Activated T-helper 1 cell treated with anti-CD3 and anti-CD28 coated beads, Interleukin-12 subunit alpha, Interleukin-12 subunit beta, Interleukin-2, Interleukin-4 antibody, amounts not matched to agents 30 ng/mL and 10 ng/mL and 1 ng/mL, durations not matched to agents 14 hours and 24 hours and 36 hours (primary cell): ENCODE measurements around the gene B3GNT9. TPM values are rescaled to one million over a fixed set of nuclear protein-coding genes. Genes with fewer than 3 reads are reported as not detected.

ENCODE experiments used
- DNase-seq: peaks from one replicate; pipeline ENCODE4 v3.0.0; 2021; ENCODE audit warnings: low spot score
- H3K27ac Mint-ChIP-seq: one replicate; pipeline ENCODE4 v1.8.0; 2021; ENCODE audit warnings: mild to moderate bottlenecking, mixed read lengths
- H3K27me3 Mint-ChIP-seq: one replicate; pipeline ENCODE4 v1.8.0; 2022; ENCODE audit warnings: mild to moderate bottlenecking, moderate library complexity, mixed read lengths; ENCODE audit not compliant: insufficient read depth
- H3K36me3 Mint-ChIP-seq: one replicate; pipeline ENCODE4 v1.8.0; 2021; ENCODE audit warnings: low read depth, mixed read lengths
- H3K4me1 Mint-ChIP-seq: one replicate; pipeline ENCODE4 v1.8.0; 2021; ENCODE audit warnings: low read depth, mixed read lengths
- H3K4me3 Mint-ChIP-seq: one replicate; pipeline ENCODE4 v1.8.0; 2021; ENCODE audit warnings: mild to moderate bottlenecking, moderate library complexity, mixed read lengths
- H3K9me3 Mint-ChIP-seq: one replicate; pipeline ENCODE4 v1.8.0; 2021; ENCODE audit warnings: mixed read lengths
- intact Hi-C: fragments of 100-400 bp; cut with micrococcal nuclease; formaldehyde crosslinking; loops from one replicate; pipeline ENCODE4 v1.15.1; 2024
- total RNA-seq: library from RNA; stranded (reverse); gene quantifications from 2 replicates; pipeline ENCODE4 v1.2.3, GENCODE V29; 2022

B3GNT9 gene, protein sequence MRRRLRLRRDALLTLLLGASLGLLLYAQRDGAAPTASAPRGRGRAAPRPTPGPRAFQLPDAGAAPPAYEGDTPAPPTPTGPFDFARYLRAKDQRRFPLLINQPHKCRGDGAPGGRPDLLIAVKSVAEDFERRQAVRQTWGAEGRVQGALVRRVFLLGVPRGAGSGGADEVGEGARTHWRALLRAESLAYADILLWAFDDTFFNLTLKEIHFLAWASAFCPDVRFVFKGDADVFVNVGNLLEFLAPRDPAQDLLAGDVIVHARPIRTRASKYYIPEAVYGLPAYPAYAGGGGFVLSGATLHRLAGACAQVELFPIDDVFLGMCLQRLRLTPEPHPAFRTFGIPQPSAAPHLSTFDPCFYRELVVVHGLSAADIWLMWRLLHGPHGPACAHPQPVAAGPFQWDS
- 6.2 TPM in 2 replicates for total RNA-seq

DNA sequence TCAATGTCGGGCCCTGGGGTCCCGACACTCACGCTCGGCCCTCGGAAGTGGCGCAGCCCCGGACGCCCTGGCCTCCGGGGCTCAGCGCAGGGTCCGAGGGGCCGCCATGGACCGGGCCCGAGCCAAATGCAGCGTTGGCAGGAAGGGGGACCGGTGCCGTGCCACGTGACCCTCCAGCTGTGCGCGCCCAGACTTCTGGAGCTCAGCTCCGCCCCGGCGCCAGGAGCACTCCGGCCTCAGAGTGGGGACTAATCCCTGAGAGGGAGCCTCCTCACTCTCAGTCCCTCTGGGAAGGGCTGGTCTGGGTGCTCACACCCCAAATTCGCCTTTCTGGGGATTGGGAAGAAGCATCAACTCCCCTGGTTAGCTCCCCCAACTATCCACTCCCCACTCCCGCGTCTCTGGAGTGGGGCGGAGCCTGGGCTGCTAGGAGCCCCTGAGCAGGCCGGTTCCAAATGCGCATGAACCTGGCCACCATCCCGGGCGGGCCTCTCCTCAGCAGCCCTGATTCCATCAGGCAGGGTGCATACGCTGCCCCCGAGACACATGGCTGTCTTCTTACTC, at the start of gene B3GNT9:
Gene B3GNT9, minus strand, starts transcription at position 166 of the 564 bp plus-strand sequence. CDS start 513 bp downstream, outside the sequence.
- Mint-ChIP-seq H3K4me1 (peaks cover 33% of the 10 kb centered on the region), H3K27ac (peak within 1 kb of the TSS; percentile 58), H3K36me3 (peaks cover 22% of the 10 kb centered on the region), H3K27me3 (no peaks in the 10 kb centered on the region), H3K9me3 (no peaks in the 10 kb centered on the region), H3K4me3 (peak within 1 kb of the TSS; percentile 79)
- intact Hi-C loops: loop anchor here (1.0 to 2.0 kb wide), 3 partner anchors 8 to 134 kb away; partner anchors contain the start of genes FBXL8, PHAF1 and TRADD
- no peak for DNase-seq

DNA sequence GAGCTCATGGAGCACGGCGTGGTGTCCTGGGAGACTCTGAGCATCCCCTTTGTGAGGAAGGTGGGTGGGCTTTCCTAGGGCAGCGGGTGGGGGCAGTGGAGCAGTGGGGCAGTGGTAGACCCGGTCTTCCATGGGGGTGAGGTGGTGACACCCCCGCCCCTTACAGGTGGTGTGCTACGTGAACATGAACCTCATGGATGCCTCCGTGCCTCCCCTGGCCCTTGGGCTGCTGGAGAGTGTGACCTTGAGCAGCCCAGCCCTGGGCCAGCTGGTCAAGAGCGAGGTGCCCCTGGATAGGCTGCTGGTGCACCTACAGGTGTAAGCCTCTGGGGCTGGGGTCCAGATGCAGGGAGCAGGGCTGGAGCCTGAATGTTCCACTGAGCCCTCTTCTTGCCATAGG, 49.7 kb upstream of the B3GNT9 start:
- H3K4me3 Mint-ChIP-seq: no peak overlapping the region
- peaks cover 15% of the 10 kb centered on the region for H3K4me1 Mint-ChIP-seq
- no peaks in the 10 kb centered on the region for H3K9me3 Mint-ChIP-seq
- DNase-seq: no peak
- no peaks in the 10 kb centered on the region for H3K27me3 Mint-ChIP-seq
- intact Hi-C loops: no loop called here
- peaks cover 25% of the 10 kb centered on the region for H3K36me3 Mint-ChIP-seq
- no peak overlapping the region for H3K27ac Mint-ChIP-seq

DNA sequence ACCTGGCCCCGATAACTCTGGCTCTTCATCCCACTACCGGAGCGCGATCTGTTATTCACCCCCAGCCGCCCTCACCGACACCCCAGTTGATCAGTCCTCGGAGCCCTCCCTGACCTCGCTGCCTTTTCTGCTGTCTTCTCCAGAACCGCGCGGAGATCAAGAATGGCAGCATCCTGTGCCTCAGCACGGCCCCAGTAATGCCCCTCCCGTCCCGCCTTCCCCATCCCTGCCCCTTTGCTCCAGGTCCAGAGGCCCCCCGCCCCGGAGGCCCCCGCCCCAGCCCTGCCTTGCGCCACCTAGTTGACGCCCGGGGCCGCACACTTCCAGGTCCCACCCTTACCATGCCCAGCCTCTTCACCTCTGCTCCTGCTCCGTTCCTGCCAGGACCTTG, 49.0 kb upstream of the B3GNT9 start:
- Mint-ChIP-seq H3K4me3 (no peak overlapping the region), H3K4me1 (peaks cover 18% of the 10 kb centered on the region), H3K27ac (no peak overlapping the region), H3K9me3 (no peaks in the 10 kb centered on the region), H3K27me3 (no peaks in the 10 kb centered on the region), H3K36me3 (peaks cover 31% of the 10 kb centered on the region)
- DNase-seq: no peak
- intact Hi-C loops: no loop called here

DNA sequence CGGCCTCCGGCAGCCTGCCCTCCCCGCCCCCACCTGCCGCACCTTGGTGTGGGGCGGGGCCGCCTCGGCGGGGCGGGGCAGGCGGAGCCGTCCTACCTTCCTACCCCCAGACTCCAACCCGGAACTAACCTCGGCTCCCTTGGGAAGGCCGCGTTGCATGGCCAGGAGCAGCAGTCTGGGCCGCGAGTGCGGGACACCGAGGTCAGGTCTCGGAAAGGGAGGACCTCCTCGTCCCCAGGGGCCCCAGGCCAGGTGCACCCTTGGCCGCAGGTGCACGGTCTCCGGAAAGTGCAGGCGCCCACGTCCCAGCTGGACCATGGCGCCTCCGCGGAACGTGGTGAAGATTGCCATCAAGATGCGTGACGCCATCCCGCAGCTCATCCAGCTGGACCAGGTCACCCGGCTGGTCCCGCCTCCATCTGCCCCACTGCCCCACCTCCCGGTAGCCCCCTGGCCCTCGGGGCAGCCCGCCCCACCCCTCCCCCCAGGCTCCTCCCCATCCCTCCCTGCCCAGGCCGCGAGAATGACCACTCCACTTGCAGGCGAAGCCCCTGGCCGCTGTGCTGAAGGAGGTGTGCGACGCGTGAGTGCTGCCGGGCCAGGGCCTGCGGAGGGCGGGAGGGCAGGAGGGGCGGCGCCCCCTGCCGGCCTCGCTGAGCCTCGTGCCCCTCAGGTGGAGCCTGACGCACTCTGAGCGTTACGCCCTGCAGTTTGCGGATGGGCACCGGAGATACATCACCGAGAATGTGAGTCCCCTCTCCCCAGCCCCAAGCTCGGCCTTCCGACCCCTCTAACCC, 48.4 kb upstream of the B3GNT9 start, which contains the start of gene ELMO3:
Gene ELMO3, plus strand, starts transcription at position 121 of the 797 bp plus-strand sequence. Its CDS starts 196 bp downstream, at position 317.
- Mint-ChIP-seq H3K36me3 (peaks cover 35% of the 10 kb centered on the region), H3K4me1 (peaks cover 22% of the 10 kb centered on the region), H3K27me3 (no peaks in the 10 kb centered on the region), H3K9me3 (no peaks in the 10 kb centered on the region), H3K4me3 (no peak within 1 kb of the TSS), H3K27ac (no peak within 1 kb of the TSS)
- intact Hi-C loops: no loop called here
- no peak for DNase-seq

DNA sequence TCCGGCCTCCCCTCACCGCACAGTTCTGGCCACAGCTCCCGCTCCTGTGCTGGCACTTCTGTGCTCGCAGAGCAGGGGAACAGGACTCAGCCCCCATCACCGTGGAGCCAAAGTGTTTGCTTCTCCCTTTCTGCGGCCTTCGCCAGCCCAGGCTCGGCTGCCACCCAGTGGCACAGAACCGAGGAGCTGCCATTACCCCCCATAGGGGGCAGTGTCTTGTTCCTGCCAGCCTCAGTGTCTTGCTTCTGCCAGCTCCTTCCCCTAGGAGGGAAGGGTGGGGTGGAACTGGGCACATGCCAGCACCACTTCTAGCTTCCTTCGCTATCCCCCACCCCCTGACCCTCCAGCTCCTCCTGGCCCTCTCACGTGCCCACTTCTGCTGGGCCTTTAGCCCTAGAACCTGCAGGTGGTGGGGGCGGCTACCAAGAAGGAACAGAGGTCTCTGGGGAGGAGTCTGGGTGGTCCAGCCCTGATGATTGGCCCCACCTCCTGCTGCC, 47.5 kb upstream of the B3GNT9 start:
- no peak for DNase-seq
- Mint-ChIP-seq H3K9me3 (no peaks in the 10 kb centered on the region), H3K4me3 (no peak overlapping the region), H3K27ac (no peak overlapping the region), H3K36me3 (peaks cover 41% of the 10 kb centered on the region), H3K27me3 (no peaks in the 10 kb centered on the region), H3K4me1 (peaks cover 31% of the 10 kb centered on the region)
- intact Hi-C loops: no loop called here

DNA sequence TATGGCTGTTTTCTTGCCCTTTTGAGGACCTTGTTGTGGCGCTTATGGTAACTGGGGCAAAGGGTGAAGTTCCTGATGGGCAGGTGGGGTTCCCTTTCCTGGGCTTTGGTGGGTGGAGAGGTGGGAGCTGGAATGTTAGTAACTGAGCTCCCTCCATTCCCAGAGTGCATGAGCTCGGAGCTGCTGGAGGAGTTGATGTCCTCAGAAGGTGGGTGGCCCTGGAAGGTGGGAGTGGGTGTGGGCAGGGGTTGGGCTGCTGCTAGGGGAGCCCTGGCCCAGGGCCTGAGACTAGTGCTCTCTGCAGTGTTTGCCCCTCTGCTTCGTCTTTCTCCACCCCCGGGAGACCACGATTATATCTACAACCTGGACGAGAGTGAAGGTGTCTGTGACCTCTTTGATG, 46.9 kb upstream of the B3GNT9 start:
- no peaks in the 10 kb centered on the region for H3K9me3 Mint-ChIP-seq
- intact Hi-C loops: no loop called here
- no peak overlapping the region for H3K27ac Mint-ChIP-seq
- H3K4me3 Mint-ChIP-seq: no peak overlapping the region
- peaks cover 37% of the 10 kb centered on the region for H3K4me1 Mint-ChIP-seq
- H3K27me3 Mint-ChIP-seq: no peaks in the 10 kb centered on the region
- peaks cover 43% of the 10 kb centered on the region for H3K36me3 Mint-ChIP-seq
- no peak for DNase-seq

DNA sequence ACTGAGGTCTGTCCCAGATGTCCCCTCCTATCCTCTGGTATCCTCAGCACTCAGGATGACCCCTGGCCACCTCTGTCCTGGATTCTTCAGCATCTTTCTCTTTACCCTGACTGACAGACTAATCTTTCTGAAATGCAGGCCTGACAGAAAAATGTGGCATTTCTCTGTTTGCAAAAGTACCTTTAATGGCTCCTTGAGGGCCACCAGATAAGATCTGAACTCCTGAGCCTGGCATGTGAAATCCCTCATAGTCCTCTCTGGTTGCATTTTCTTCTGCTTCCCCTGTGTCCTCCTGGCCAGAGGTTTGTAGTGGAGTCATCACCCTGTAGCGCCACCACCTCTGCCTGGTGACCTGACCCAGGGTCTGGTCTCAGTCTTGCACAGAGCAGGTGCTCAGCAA, 46.1 kb upstream of the B3GNT9 start:
- Mint-ChIP-seq H3K9me3 (no peaks in the 10 kb centered on the region), H3K27me3 (no peaks in the 10 kb centered on the region), H3K36me3 (peaks cover 46% of the 10 kb centered on the region), H3K4me3 (peak overlapping the region; percentile 19), H3K27ac (peak overlapping the region; percentile 18), H3K4me1 (peaks cover 40% of the 10 kb centered on the region)
- intact Hi-C loops: no loop called here
- DNase-seq: no peak

DNA sequence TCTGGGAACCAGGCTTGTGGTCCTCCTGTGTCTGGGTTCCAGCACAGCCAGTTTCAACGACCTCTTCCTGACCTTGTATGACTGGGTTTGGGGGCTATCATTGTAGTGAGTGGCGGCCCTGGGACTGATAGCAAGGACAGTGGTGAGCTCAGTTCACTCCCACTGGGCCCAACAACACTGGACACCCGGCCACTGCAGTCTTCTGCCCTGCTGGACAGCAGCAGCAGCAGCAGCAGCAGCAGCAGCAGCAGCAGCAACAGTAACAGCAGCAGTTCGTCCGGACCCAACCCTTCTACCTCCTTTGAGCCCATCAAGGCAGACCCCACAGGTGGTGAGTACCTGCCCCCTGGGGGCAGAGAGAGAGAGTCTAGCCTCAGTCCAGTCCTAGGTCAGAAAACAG, 44.9 kb upstream of the B3GNT9 start:
- Mint-ChIP-seq H3K9me3 (no peaks in the 10 kb centered on the region), H3K4me1 (peaks cover 51% of the 10 kb centered on the region), H3K27me3 (no peaks in the 10 kb centered on the region), H3K27ac (no peak overlapping the region), H3K36me3 (peaks cover 46% of the 10 kb centered on the region), H3K4me3 (peak overlapping the region; percentile 41)
- intact Hi-C loops: no loop called here
- DNase-seq: no peak

DNA sequence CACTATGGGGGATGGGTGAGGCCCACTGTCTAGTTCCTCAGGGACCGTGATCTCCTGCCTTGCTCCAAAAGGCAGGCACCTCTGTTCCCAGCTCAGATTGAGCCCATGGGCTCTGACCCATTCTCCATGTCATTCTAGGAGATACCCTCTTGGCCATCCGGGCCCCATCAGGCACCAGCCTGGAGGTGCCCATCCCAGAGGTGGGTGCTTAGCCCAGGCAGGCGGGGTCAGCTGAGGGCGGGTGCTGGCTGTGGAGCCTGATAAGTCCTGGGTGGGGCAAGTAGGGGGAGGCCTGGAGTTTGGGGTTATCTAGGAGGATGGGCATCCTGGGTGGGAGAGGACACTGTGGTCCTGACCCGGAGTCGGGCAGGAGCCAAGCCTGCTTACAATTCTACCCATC, 43.5 kb upstream of the B3GNT9 start:
- intact Hi-C loops: loop anchor here (5.0 kb wide), 1 partner anchor 118 kb away; no protein-coding TSS in a partner anchor
- H3K27me3 Mint-ChIP-seq: no peaks in the 10 kb centered on the region
- peak overlapping the region; percentile 95 for H3K4me3 Mint-ChIP-seq
- H3K9me3 Mint-ChIP-seq: no peaks in the 10 kb centered on the region
- H3K27ac Mint-ChIP-seq: peak overlapping the region; percentile 48
- H3K36me3 Mint-ChIP-seq: peaks cover 38% of the 10 kb centered on the region
- no peak for DNase-seq
- peaks cover 51% of the 10 kb centered on the region for H3K4me1 Mint-ChIP-seq

DNA sequence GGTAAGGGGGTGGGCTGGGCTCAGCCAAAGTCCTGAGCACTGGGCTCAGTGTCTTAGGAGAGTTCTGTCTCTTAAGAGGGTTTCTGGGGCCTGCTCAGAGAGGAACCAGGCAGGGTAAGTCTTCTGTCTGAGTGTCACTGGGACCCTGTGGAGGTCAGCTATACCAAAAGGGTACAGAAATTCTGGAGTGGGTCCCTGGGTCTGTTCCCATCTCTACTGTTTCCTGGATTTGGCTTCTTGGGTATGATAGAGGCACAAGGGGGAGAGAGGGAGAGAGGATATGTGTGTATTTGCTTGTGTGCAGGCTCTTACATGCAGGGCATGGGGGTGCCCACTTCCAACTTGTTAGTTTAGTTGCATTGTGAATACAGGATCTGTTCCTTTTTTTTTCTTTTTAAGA, 42.7 kb upstream of the B3GNT9 start:
- H3K4me3 Mint-ChIP-seq: peak overlapping the region; percentile 95
- intact Hi-C loops: loop anchor here (5.0 kb wide), 1 partner anchor 119 kb away; no protein-coding TSS in a partner anchor
- peaks cover 38% of the 10 kb centered on the region for H3K36me3 Mint-ChIP-seq
- no peaks in the 10 kb centered on the region for H3K9me3 Mint-ChIP-seq
- no peaks in the 10 kb centered on the region for H3K27me3 Mint-ChIP-seq
- peak overlapping the region; percentile 48 for H3K27ac Mint-ChIP-seq
- DNase-seq: no peak
- peaks cover 51% of the 10 kb centered on the region for H3K4me1 Mint-ChIP-seq

DNA sequence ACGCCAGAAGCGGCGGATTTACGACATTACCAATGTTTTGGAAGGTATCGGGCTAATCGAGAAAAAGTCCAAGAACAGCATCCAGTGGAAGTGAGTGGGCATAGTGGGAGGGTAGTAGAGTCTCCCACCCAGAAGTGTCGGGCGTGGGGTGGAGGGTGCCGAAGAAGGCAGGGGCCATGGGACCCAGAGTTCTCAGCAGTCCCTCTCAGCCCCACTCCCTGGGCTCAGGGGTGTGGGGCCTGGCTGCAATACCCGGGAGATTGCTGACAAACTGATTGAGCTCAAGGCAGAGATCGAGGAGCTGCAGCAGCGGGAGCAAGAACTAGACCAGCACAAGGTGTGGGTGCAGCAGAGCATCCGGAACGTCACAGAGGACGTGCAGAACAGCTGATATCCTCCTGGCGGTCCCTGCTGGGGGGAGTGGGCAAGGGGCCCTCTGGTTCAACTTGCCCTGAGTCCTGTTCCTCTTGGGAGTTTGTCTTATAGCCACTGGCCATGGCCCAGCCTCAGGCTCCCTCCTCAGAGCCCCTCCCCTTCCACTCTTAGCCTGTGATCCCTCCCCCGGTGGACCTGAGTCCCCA, 42.1 kb upstream of the B3GNT9 start:
- no peaks in the 10 kb centered on the region for H3K9me3 Mint-ChIP-seq
- peaks cover 51% of the 10 kb centered on the region for H3K4me1 Mint-ChIP-seq
- H3K27ac Mint-ChIP-seq: peak overlapping the region; percentile 73
- intact Hi-C loops: loop anchor here (1.0 to 5.0 kb wide), 5 partner anchors 10 to 164 kb away; partner anchors contain the start of genes CBFB, FHOD1 and MATCAP1
- no peak for DNase-seq
- H3K4me3 Mint-ChIP-seq: peak overlapping the region; percentile 95
- H3K27me3 Mint-ChIP-seq: no peaks in the 10 kb centered on the region
- peaks cover 36% of the 10 kb centered on the region for H3K36me3 Mint-ChIP-seq

DNA sequence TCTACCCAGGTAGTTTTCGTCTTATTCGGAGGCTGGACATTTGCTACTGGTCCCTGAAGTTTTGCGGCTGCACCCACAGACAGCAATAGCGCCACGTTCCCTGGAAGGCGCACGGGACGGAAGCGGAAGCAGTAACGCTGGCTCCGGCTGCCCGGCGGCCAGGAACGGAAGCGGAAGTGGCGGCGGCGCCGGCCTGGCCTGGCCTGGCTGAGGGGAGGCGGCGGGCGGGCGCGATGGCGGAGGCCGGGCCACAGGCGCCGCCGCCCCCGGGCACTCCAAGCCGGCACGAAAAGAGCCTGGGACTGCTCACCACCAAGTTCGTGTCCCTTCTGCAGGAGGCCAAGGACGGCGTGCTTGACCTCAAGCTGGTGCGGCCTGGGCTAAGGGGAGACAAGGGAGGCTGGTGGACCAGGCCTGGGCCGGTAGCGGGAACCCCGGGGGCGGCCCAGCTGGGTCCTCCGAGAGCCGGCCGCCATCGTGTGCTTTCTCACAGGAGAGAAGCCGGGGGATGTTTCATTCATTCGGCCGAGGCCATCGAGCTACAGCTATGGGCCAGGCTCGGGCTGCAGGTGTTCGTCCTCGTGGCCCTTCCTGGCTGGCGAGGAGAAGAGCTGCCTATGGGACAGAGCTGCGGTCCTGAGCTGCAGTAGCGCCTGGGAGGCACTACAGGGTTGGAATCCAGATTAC, 41.3 kb upstream of the B3GNT9 start, which contains the start of gene E2F4:
Gene E2F4, plus strand, starts transcription at position 161 of the 687 bp plus-strand sequence. Its CDS starts 73 bp downstream, at position 234.
- Mint-ChIP-seq H3K9me3 (no peaks in the 10 kb centered on the region), H3K27me3 (no peaks in the 10 kb centered on the region), H3K4me3 (peak within 1 kb of the TSS; percentile 95), H3K4me1 (peaks cover 51% of the 10 kb centered on the region), H3K36me3 (peaks cover 36% of the 10 kb centered on the region), H3K27ac (peak within 1 kb of the TSS; percentile 86)
- peak; percentile 86 for DNase-seq
- intact Hi-C loops: loop anchor here (1.0 to 5.0 kb wide), 5 partner anchors 9 to 163 kb away; partner anchors contain the start of genes CBFB, FHOD1 and MATCAP1
